ENCODE results near the gene AKT2.

AKT2 gene

DNA sequence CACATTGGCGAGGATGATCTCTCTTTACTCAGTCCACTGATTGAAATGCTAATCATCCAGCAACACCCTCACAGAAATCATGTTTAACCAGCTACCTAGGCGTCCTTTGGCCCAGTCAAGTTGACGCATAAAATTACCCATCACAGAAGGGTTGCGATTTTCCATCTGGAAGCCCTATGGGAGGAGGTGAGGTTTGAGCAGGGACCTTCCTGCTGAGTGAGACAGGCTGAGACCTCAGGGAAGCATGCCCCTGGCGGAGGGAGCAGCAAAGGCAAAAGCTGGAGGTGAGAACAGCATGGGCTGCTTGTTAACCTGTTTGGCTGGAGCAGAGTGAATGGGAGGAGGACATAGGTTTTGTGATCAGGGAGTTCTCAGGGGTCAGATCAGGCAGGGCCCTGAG is 74.3 kb downstream of the AKT2 start:
- TF ChIP-seq, protein P1, sequence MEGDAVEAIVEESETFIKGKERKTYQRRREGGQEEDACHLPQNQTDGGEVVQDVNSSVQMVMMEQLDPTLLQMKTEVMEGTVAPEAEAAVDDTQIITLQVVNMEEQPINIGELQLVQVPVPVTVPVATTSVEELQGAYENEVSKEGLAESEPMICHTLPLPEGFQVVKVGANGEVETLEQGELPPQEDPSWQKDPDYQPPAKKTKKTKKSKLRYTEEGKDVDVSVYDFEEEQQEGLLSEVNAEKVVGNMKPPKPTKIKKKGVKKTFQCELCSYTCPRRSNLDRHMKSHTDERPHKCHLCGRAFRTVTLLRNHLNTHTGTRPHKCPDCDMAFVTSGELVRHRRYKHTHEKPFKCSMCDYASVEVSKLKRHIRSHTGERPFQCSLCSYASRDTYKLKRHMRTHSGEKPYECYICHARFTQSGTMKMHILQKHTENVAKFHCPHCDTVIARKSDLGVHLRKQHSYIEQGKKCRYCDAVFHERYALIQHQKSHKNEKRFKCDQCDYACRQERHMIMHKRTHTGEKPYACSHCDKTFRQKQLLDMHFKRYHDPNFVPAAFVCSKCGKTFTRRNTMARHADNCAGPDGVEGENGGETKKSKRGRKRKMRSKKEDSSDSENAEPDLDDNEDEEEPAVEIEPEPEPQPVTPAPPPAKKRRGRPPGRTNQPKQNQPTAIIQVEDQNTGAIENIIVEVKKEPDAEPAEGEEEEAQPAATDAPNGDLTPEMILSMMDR (IDR thresholded peaks at IDR 0.05): no peak
- TF ChIP-seq ZFX (IDR thresholded peaks at IDR 0.05; ENCODE audit: borderline replicate concordance): no peak
- no peak overlapping the region for H3K27ac ChIP-seq

DNA sequence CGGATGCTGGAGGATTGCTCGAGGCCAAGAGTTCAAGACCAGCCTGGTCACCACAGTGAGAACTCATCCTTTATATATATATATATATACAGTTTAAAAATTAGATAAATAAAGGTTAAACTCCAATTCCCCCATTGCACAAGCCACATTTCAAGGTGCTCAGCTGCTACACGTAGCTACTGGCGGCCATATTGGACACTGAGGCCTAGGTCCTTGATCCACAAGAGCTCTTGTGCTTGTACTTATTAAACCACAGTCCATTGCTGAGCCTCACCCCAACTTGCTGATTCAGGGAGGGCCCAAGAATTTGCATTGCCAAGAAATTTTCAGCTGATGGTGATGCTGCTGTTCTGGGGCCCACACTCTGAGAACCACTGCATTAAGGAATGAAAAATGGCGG is 76.5 kb downstream of the AKT2 start:
- no peak overlapping the region for H3K27ac ChIP-seq

DNA sequence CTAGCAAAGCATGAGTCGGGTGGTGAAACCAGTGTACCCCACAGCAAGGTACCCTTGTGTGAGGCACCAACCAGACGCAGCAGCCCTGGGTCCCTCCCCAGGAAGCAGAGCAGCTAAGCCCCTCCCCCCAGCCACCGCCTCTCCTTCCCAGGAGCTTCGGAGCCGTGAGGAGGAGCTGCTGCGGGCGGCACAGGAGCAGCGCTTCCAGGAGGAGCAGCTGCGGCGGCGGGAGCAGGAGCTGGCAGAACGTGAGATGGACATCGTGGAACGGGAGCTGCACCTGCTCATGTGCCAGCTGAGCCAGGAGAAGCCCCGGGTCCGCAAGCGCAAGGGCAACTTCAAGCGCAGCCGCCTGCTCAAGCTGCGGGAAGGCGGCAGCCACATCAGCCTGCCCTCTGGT is 79.4 kb downstream of the AKT2 start:
- H3K27ac ChIP-seq: no peak overlapping the region
- TF ChIP-seq, protein P1 (IDR thresholded peaks at IDR 0.05): no peak
- no peak for TF ChIP-seq ZFX (IDR thresholded peaks at IDR 0.05; ENCODE audit: borderline replicate concordance)

More for the DNA sequence above, 76.5 kb downstream of the AKT2 start:
- TF ChIP-seq, protein P1 (IDR thresholded peaks at IDR 0.05): no peak
- no peak for TF ChIP-seq ZFX (IDR thresholded peaks at IDR 0.05; ENCODE audit: borderline replicate concordance)

- no peak overlapping the region for H3K27ac ChIP-seq
- TF ChIP-seq ZFX (IDR thresholded peaks at IDR 0.05; ENCODE audit: borderline replicate concordance): no peak
- TF ChIP-seq, protein P1 (IDR thresholded peaks at IDR 0.05): no peak
Observed at GRCh38 chr19:40204381-40204780, 80.8 kb downstream of the AKT2 start.

DNA sequence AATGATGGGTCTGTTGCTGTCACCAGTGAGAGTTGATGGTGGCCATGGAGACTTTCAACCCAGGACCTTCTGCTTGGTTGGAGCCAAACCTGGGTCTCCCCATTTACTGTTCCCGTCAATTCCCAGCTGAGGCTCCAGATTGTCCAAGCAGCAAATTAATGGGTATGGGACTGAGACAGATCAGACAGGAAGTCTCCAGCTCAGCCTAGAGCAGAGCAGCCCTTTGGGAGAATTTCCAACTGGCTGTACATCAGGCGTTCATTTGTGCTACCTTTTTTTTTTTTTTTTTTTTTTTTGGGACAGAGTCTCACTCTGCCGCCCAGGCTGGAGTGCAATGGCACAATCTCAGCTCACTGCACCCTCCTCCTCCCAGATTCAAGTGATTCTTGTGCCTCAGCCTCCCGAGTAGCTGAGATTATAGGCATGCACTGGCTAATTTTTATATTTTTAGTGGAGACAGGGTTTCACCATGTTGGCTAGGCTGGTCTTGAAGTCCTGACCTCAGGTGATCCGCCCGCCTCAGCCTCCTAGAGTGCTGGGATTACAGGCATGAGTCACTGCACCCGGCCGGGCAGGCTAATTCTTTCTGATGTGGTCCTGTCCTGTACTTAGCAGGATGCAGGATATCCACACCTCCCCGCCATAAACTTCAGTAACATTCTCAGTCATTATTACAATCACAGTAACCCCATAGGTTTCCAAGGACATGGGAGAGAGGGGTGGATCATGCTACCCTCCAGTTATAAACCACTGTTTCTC is 84.6 kb downstream of the AKT2 start:
- H3K27ac ChIP-seq: no peak overlapping the region
- TF ChIP-seq ZFX (IDR thresholded peaks at IDR 0.05; ENCODE audit: borderline replicate concordance): no peak
- TF ChIP-seq, protein P1 (IDR thresholded peaks at IDR 0.05): no peak

DNA sequence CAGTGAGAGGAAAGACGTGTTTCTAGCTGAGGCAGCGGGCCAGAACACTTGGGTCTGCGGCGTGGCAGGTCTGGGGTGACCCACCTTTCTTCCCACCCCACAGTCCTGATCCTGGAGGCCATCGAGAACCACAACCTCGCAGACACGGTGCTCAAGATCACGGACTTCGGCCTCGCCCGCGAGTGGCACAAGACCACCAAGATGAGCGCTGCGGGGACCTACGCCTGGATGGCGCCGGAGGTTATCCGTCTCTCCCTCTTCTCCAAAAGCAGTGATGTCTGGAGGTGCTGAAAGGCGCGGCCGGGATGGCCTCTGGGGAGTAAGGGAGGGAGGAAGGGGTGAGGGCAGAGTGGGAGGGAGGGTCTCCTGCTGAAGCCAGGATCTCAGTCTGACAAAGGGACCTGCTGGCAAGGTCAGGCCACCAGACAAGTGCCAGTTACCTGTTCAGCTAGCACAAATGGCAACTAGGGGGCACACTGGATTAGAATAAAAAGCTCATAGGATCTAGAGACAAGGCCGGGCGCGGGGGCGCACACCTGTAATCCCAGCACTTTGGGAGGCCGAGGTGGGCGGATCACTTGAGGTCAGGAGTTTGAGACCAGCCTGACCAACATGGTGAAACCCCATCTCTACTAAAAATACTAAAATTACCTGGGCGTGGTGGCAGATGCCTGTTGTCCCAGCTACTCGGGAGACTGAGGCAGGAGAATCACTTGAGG is 86.7 kb downstream of the AKT2 start:
- TF ChIP-seq ZFX (IDR thresholded peaks at IDR 0.05; ENCODE audit: borderline replicate concordance): no peak
- TF ChIP-seq, protein P1 (IDR thresholded peaks at IDR 0.05): no peak
- no peak overlapping the region for H3K27ac ChIP-seq

- TF ChIP-seq ZFX (IDR thresholded peaks at IDR 0.05; ENCODE audit: borderline replicate concordance): no peak
- TF ChIP-seq, protein P1 (IDR thresholded peaks at IDR 0.05): no peak
- no peak overlapping the region for H3K27ac ChIP-seq
Observed at GRCh38 chr19:40193587-40193849, 91.6 kb downstream of the AKT2 start.

All from 22Rv1 (cell line).